ENCODE results near the gene OBI1.
A peak's percentile ranks its signal among the peaks of the same experiment; 100 is the strongest.
"Not testable (repeated sequence)": the region's sequence is repeated elsewhere in the genome, so short reads cannot be mapped to it uniquely, and the experiment has no call there.

The OBI1 gene

DNA sequence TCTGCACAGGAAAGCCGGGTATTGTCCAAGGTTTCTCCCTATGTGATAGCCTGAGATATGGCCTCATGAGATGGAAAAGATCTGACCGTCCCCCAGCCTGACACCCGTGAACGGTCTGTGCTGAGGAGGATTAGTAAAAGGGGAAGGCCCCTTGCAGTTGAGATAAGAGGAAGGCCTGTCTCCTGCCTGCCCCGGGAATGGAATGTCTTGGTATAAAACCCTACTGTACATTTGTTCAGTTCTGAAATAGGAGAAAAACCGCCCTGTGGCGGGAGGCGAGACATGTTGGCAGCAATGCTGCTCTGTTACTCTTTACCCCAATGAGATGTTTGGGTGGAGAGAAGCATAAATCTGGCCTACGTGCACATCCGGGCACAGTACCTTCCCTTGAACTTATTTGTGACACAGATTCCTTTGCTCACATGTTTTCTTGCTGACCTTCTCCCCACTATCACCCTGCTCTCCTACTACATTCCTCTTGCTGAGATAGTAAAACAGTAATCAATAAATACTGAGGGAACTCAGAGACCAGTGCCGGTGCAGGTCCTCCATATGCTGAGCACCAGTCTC lies 11.8 kb downstream of the OBI1 start:
- DNase-seq, result not testable (repeated sequence)

DNA sequence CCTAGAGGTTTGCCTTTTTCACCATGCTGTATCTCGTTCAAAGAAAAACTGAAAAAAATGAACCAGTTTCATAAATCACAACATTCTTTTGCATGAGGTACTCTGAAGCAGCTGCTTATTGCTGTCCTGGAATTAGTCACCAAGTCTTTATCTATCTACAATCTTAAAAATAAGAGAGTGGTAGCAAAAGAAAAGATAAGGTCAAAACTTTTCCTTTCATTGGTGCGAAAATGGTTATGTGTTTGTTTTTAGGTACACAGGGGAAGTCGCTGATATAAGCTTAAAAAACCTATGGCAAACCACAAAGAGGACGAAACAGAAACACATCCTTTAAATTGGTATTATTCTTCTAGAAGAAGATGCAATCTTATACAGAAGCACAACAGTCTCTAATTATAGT lies 20.7 kb downstream of the OBI1 start:
- DNase-seq, result no peak

GRCh38 chr13:78636495-78636894 lies 22.5 kb downstream of the OBI1 start:
- DNase-seq, result no peak

DNA sequence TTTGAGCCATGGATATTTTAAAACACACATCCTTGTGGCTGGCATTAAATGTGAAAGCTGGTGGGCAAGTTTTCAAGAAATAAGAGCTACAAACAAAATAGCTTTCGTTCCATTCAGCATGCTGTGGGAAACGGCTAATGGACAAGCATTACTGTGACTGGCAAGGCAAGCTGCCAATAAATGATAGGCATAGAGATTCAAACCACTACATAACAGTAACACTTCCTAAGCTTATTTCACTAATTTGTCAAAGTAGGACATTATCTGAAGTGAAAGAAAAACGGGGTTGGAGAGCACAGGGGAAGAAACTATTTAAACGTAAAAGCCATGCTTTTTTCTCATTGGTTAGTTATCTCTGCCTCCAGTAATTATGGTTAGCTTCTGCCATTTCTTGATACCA lies 26.0 kb downstream of the OBI1 start:
- DNase-seq, result no peak

GRCh38 chr13:78631077-78631476 lies 27.9 kb downstream of the OBI1 start:
- DNase-seq, result no peak

DNA sequence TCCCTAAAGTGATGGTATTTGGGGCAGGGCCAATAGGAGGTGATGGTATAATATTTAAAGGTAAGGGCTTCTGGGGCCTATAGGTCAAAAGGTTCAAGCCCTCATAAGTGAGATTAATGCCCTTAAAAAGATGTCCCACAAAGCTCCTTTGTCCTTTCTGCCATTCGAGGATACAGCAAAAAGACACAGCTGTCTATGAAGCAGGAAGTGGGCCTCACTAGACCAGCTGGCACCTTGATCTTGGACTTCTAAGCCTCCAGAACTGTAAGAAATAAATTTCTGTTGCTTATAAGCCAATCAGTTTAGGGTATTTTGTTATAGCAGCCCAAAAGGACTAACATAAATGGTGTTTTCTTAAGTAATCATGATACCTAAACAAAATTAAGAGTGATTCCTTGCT lies 28.4 kb downstream of the OBI1 start:
- DNase-seq, result no peak

DNA sequence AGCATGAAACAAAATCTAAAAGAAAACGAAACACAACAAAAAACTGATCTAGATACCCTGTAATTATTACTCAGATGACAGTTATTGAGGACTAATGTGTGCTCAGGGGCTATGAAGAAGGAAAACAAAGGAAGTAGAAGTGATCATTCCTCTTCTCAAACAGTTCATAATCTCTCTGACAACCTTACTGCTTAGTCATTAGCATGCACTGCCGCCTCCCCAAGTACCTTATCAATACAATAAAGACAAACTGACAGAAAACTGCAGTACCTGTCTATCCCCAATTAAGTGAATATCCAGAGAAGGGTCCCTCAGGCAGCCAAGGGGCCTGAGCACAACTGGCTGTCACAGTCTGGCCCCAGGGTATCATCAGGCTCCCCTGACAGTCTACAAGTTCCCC lies 33.6 kb downstream of the OBI1 start:
- DNase-seq, result no peak

DNA sequence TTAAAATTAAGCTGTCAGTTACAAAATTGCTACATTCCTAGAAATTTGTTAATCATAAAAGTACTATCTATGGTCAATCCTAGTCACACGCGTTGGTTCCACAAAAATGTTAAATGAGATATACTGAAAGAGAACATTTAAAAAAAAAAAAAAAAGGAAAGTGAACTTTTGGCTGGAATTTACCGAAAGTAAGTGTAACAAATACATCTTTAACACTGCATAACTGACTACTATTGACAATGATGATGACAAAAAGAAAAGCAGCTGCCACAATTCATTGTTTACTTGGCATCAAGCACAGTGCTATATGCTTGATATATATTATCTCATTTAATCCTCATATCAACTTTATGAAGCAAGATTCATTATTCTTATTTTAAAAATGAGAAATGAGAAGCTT lies 35.8 kb downstream of the OBI1 start:
- no peak for DNase-seq

DNA sequence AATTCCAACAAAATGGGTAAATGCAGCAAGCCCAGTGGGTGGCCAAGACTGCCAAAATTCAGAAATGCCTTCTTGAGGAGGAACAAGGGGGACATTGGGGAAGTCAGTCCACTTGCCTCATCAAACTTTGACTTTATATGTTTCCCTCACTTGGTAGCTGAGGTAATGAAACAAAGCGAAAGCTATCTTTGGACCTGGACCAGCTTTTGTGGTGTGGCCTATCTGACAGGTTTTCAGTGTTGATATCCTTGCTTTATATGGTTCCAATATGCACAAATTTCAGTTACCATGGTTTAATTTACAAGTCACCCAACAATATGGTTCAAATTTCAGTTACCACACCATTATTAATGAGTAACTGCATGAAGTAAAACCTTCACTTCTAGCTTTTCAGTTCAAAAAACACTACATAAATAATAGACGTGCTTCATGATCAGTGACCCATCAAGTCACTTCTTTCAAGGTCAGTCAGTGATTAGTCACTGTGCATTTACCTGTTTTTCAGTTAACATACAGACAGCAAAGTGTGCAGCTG lies 38.0 kb downstream of the OBI1 start:
- DNase-seq, result no peak

DNA sequence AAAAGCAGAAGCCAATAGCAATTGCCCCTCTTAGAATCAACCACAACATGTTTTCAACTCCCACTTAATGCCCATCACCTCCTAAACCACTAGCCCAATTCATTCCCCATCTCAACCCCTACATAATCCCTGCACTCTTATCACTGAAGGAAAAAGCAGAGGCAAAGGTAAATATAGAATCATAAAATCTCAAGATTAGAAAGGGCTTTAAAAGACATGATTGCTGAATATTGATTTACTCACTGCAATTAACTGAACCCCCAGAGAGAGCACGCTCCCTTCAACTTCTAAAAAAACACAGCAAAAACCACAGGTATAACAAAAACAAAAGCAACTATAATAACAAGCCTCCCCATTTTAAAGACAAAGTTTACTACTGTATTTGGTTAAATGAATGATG lies 40.5 kb downstream of the OBI1 start:
- no peak for DNase-seq

DNA sequence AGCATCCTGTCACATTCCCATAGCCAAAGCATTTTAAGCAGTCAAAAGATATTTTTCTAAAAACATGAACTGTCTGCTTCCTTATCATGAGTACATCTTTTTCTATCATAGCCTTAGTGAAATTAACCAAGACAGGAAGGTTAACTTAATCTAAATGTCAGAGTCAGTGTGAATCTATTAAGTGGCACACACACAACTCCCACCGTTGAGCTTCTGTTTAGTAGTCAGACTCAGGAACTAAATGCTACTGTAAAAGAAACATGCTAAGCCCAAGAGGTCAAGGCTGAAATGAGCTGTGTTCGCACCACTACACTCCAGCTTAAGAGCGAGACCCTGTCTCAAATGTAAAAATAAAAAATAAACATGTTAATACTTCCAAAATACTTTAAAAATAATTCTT lies 47.9 kb downstream of the OBI1 start:
- no peak for DNase-seq

GRCh38 chr13:78610381-78610883 lies 48.5 kb downstream of the OBI1 start:
- DNase-seq, result no peak

GRCh38 chr13:78609464-78610205 lies 49.3 kb downstream of the OBI1 start:
- no peak for DNase-seq

DNA sequence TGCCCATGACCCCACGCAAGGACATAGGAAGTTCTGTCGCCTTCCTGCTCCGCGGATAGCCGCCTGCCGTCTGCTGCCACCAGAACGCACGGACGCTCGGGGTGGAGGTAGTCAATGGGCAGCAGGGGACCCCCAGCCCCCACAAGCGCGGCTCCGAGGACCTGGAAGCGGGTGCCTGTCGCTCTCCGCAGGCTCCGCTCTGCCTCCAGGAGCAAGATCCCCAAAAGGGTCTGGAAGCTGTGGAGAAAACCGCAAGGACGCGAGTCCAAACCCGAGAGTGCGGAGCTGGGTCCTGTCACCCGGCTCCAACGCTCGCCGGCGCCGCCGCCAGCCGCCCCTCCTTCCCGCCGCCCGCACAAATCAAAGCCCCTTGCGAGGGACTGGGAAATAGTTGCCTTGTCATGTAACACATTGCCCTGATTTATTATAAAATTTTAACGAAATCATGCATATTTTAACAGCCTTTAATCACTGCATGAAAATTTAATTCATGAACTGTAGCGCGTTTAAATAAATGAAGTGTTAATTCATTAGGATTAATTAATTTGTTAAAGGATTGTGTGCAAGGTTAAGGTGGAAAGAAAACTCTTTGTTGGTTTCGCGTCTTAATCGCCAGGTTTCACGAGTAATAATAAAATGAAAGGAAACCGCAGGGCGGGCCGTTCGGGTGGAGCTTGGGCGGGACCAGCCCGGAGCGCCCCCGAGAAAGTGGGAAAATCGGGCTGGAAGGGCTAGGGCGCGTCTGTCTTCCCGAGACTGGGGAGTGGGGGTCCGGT lies 50.1 kb downstream of the OBI1 start:
- no peak for DNase-seq

- no peak for DNase-seq
These were observed 50.7 kb downstream of the OBI1 start for GRCh38 chr13:78608252-78608687.

DNA sequence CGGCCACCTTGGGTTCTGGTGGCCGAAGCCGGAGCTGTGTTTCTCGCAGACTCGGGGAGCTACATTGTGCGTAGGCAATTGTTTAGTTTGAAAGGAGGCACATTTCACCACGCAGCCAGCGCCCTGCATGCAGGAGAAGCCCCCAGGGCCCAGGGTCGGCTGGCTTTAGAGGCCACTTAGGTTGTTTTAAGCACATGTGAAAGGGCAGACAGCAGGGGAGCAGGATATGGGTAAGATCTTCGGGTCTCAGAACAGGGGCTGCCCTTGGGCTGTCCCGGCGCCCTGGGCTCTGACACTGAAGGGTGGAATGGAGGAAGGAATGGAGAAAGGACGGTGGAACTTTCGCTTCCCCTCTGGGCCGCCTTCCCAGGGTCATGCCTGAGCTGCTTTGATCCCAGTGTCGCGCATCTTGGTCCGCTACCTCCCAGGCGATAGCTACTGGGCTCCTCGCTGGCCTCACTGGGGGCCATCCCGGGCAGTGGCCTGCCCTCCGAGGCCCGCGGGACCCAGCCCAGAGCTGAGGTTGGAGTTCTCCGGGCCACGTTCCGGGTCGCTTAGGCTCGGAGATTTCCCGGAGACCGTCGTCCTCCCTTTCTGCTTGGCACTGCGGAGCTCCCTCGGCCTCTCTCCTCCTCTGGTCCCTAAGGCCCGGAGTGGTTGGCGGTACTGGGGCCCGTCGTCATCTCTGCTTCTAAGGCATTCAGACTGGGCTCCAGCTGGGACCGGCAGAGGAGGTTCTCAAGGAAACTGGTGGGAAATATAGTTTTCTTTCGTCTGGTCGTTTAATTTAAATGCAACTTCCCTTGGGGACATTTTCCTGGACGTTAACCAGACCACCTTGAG lies 51.3 kb downstream of the OBI1 start:
- DNase-seq, result no peak

- DNase-seq, result no peak
These were observed 52.2 kb downstream of the OBI1 start for GRCh38 chr13:78606471-78607408.

- DNase-seq, result no peak
These were observed 54.0 kb downstream of the OBI1 start for GRCh38 chr13:78604782-78605611.

GRCh38 chr13:78603240-78603957 lies 55.6 kb downstream of the OBI1 start, which contains the start of gene POU4F1:
TSS of gene POU4F1 (minus strand) at chr13:78603552. CDS start at chr13:78603326, 226 bp downstream.
- peak; percentile 47 for DNase-seq
